Femur (tissue), 1 donor: Measurements from ENCODE around the gene ULBP1.
"Not testable (repeated sequence)": the region's sequence is repeated elsewhere in the genome, so short reads cannot be mapped to it uniquely, and the experiment has no call there.

Experiments
- DNase-seq: peaks from one replicate; pipeline ENCODE4 v3.0.0-alpha.2; 2017

ULBP1 gene

DNA sequence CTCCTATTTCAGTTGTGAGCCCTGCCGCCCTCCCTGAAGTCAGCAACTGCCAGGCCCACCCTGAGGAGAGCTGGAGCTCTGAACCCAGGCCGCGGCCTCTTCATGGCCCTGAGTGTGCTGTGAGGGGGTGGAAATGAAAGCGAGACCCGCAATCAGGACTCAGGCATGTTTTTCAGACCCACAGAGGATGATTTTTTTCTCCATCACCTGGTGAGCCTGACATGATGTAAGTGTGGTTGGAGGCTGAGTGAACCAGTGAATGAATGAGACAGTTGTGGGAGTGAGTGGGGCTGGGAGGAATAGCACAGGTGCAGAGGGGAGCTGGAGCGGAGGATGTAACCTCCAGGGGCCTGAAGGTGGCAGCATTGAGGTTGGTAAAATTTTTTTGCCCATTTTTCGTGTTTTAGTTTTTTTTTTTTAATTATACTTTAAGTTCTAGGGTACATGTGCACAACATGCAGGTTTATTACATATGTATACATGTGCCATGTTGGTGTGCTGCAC, 43.3 kb downstream of the ULBP1 start:
- no peak for DNase-seq

DNA sequence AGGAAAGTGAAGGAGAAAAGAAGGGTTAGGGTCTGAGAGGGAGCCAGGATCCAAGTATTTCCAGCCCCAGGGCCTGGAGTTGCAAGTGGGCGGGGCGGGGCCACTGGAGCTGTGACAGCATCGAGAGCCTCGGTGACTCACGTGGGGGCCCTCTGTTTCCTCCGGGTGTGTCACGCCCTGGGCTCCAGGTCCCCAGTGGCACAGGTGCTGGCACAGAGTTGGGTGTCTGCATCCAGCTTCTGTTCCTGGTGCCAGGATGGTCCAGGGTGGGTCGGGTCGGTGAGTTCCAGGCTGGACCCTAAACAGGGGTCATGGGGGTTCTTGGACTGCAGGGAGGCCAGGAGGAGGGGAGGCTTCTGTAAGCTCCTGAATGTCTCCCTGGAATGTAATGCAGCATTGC, 44.8 kb downstream of the ULBP1 start:
- no peak for DNase-seq

DNA sequence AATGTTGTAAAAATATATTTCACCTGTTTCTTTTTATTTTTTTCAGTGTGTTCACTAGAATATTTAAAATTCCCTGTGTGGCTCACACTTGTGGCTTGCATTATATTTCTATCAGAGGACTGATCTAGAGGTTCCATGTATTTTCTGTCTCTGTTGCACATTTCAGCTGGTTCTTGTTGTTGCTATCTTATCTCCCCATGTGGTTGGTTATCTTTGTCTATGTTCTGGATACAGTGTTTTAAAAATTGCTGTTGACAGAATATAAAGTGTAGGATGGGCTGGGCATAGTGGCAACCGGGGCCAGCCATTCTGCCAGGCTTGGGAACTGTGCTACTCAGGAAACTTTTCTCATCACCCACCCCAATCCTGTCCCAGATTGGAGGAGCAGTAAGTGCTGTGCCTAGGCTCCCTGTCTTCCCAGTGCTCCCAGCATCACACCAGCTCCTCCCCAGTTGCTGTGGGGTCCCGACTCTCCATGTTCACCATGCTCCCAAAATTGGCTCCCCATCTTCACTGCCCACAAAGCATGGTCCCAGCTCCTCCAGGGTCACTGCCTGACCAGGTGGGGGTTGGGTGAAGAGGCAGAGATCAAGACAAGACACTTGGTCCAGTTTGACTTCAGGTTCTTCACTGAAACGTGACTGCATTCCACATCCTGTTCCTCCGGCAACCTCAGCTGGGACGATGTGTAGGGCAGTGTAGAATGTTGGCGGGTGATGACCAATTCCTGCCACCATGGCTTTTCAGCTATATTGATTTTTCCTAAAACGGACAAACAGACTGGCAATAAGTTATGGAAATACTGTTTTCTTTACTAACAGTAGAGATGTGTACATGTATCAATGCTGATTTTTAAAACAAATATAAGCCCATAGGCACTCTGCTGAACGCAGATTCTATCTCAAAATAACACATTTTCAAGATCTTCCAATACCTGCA, 49.4 kb downstream of the ULBP1 start:
- DNase-seq: not testable (repeated sequence)

DNA sequence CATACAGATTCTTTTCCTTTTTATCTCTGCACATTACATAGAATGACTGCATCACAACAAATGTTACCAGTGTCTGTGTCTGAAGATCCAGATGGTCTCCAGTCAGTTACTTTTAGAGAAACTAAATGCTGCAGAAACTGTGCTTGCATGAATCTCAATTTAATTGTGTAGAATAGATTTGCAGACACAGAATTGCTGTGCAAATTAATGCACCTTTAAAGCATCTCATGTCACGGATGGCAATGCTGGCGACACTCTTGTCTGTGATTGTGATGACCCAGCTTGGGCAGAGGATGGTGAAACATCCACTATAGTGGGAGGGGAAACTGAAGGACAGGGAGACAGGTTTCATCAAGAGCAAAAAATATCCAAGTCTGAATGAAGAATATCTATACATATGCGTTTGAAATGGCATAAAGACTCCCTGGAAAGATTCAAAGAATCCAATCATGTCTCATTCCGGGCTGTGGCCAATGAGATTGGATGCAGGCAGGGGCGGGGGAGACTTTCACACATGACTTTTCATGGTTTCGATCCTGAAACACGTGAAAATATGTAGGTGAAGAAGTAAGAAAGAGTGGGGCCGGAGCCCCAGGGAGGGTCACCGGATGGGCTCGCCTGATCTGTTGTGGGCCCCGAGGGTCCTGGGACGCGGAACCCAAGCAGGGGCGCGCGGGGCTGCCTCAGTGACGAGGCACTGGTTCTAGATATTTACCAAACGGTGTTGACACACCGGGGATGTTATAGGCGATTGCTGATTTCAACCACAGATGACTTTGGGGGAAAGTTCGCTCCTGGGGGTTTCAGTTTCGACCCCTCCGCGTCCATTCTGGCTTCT, 50.3 kb downstream of the ULBP1 start:
- DNase-seq: not testable (repeated sequence)

DNA sequence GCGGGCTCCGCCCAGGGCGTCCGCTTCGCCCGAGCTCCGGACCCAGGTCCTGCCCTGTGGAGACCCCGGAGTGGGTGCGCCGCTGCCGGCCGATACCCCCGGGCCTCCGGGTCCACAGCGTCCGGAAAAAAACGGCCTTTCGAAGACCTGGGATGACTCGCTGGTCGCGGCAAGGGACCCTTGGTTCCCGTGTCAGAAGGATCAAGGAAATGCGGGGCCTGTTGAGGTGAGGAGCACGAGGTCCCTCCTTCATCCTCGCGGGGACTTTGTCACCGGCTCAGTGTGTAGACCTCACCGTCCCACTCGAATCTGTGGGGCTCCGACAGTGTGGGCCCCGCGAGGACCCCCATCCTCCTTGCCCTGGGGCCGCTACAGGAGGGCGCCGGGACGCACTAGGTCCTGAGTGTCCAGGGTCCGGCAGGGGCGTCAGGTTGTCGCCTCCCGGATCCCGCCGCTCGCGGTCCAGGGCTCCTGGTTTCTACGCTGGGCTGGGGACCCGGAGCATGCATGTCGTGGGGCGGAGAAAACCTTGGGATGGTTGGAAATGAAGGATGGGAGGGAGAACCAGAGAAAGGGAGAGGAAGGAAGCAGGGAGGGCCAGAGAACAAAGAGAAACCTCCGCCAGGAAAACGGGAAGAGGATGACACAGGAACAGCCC, 51.0 kb downstream of the ULBP1 start:
- not testable (repeated sequence) for DNase-seq

DNA sequence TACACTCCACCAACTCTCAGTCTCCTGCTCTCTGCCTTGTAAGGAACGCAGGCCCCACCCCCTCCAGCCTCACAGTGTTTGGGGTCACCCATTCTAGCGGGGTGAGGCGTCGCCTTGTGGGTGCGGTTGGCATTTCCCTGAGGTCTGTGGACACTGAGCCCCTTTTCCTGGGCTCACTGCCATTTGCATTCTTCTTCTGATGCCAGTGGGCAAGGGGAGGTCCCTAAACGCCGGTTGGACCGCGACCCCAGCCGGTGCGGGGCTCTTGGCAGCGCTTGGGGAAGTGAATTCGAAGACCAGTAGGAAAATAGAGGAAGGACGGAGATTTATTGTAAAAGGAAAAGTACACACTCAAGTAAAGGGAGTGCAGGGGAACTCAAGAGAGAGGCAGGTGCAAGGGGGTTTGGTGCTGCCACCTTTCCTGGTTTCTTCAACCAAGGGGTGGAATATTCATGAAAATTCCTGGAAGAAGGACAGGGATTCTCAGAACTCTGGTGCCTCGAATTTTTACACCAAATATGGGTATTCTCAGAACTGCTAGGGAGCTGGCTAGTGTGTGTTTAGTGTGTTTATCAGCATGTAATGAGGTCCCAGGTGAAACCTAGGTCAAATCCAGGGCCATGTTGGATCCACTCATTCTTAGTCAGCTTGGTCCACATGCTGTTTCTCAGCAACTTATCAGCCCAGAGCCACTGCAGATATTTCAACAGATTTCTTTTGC, 51.7 kb downstream of the ULBP1 start:
- DNase-seq: not testable (repeated sequence)

DNA sequence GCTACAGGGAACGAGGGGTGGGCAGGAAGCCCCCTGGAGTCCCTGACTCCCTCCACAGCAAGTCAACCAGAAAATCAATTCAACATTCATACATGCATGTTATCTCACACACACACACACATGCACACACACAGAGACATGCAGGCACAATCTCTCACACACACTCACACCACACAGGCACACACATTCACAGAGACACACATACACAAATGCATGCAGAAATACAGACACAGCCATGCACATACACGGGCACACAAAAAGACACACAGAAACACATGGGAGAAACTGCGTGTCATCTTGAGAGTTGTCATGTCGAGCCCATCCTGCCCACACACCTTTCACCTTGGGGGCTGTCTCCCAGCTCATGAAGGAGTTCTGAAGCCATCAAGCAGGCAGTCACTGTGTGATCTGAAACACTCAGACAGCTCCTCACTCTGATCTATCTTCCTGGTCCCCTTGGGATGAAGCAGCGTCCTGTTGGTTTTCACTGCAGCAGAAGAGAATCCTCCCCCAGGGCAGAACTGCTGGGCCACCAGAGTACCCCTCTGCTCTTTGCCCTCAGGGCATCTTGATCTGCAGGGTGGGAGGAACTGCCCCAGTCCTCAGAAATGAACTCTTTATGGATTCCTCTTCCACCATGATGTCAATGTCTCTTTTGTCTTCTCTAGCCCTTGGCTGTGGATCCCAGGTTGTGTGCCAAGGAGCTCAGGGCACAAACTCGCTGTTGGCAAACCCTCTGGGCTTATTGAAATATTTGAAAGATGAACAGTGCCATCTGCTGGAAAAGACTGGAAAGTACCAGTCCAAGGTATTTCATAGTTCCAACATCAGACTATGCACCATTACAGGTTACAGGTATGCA, 52.8 kb downstream of the ULBP1 start:
- peak; percentile 64 for DNase-seq

DNA sequence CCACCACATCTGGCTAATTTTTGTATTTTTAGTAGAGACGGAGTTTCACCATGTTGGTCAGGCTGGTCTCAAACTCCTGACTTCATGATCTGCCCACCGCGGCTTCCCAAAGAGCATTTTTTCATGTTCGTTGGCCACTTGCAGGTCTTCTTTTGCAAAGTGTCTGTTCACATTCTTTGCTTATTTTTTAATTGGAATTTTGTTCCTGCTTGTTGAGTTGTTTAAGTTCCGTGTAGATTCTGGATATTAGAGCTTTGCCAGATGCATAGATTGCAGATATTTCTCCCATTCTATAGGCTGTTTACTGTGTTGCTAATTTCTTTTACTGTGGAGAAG, 53.4 kb downstream of the ULBP1 start:
- not testable (repeated sequence) for DNase-seq

DNA sequence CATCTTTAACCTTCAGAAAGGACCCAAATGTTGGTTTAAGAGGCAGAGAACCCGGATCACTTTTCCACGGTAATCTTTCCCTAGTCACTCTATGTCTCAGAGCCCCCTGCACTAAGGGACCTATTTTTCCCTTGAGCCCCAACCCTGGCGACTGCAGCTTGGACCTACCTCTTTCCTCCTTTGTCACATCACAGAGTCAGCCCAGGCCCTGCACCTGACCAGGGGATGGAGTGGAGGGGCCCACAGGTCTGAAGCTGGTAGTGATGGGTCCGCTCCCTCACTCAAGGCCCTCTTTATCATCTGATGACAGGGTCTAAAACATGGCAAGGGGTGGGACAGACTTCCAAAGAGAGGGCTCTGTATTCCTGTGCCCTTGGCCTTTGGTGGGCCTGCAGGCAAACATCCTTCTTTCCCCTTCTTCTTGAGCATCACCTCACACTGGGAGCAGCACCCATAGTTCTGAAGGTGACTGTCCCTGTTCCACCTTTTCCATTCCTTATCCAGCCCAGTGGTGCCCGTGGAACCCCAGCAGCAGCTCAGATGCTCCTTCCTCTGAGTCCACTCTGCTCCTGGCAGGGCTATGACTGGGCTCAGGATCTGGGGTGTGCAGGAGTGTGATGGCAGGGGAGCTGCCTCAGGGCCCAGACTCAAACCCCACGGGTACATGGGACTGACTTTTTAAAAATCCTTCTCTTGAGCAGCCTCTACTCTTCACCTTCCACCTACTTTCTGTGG, 55.3 kb downstream of the ULBP1 start:
- no peak for DNase-seq

DNA sequence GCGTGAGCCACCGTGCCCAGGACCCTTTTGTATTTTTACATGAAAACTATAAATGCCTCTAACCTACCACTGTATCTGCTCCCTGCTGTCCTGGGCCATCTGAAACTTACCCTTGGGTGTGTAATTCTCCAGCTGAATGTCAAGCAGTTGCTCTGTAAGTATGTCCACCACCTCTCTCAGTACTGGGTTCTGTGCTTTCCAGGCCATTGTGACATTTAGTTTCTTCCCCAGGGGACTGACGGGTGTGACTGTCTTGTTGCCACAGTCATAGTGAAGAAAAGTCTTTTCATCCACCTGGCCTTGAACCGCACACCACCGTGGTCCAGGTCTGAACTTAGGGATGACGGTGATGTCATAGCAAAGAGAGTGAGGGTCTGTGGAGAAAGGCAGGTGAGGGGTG, 58.1 kb downstream of the ULBP1 start:
- DNase-seq: not testable (repeated sequence)
